Vagina (tissue), 2 donors: ENCODE results near the gene MAPK1. TPM values are rescaled to one million over a fixed set of nuclear protein-coding genes. Genes with fewer than 3 reads are reported as not detected.
A peak's percentile ranks its signal among the peaks of the same experiment; 100 is the strongest.
"Not testable (repeated sequence)": the region's sequence is repeated elsewhere in the genome, so short reads cannot be mapped to it uniquely, and the experiment has no call there.

Experiments
- DNase-seq, 2 donors: peaks; one replicate each; pipeline ENCODE4 v3.0.0-alpha.2; 2017; ENCODE audit errors: extremely low spot score in 2 of 2
- H3K27ac ChIP-seq: fragments of 200-600 bp; sonication (generic); one replicate; pipeline ENCODE4 v1.5.1; 2019
- H3K27me3 ChIP-seq: fragments of 200-600 bp; sonication (generic); one replicate; pipeline ENCODE4 v1.5.1; 2019
- H3K36me3 ChIP-seq, 2 donors: fragments of 200-600 bp; sonication (generic); one replicate each; pipeline ENCODE4 v1.5.1; 2017 to 2019
- H3K4me1 ChIP-seq: fragments of 200-600 bp; sonication (generic); one replicate; pipeline ENCODE4 v1.5.1; 2019
- H3K4me3 ChIP-seq, 2 donors: fragments of 200-600 bp; sonication (generic); 1 replicate in 1 of 2; 2 replicates in 1 of 2; pipeline ENCODE4 v1.5.1; 2016 to 2019
- H3K9me3 ChIP-seq: fragments of 200-600 bp; sonication (generic); one replicate; pipeline ENCODE4 v1.5.1; 2019
- POLR2A ChIP-seq, 2 donors: fragments of 450-650 bp; IDR thresholded peaks; one replicate each; pipeline ENCODE4 v1.6.1; 2017; ENCODE audit warnings: antibody characterized with exemption in 2 of 2, mild to moderate bottlenecking in 2 of 2, moderate library complexity in 2 of 2
- POLR2AphosphoS5 ChIP-seq, 2 donors: sonication (generic); formaldehyde crosslinking; IDR thresholded peaks; one replicate each; pipeline ENCODE4 v1.9.0; 2017; ENCODE audit warnings: antibody characterized with exemption in 2 of 2, mild to moderate bottlenecking in 2 of 2, low read depth in 1 of 2; ENCODE audit not compliant: insufficient read depth in 1 of 2
- intact Hi-C: fragments of 100-400 bp; cut with DNase I; formaldehyde crosslinking; loops from one replicate; pipeline ENCODE4 v1.15.1; 2023
- total RNA-seq: library from RNA; depleted of rRNA; stranded (reverse); fragments of >200 nt; gene quantifications from one replicate; pipeline ENCODE4 v1.2.3, GENCODE V29; 2016
- TF ChIP-seq, protein P1 (sequence below), 3 experiments: fragments of 450-650 bp in 2 of 3; fragments of 200-600 bp in 1 of 3; sonication (generic) in 1 of 3; IDR thresholded peaks; one replicate each; pipeline ENCODE4 v1.5.1; 2017 to 2019; ENCODE audit warnings: antibody characterized with exemption in 3 of 3, mild to moderate bottlenecking in 2 of 3, moderate library complexity in 2 of 3

The MAPK1 gene
- total RNA-seq, 1 donor from 2014 or later: 44.9 TPM

DNA sequence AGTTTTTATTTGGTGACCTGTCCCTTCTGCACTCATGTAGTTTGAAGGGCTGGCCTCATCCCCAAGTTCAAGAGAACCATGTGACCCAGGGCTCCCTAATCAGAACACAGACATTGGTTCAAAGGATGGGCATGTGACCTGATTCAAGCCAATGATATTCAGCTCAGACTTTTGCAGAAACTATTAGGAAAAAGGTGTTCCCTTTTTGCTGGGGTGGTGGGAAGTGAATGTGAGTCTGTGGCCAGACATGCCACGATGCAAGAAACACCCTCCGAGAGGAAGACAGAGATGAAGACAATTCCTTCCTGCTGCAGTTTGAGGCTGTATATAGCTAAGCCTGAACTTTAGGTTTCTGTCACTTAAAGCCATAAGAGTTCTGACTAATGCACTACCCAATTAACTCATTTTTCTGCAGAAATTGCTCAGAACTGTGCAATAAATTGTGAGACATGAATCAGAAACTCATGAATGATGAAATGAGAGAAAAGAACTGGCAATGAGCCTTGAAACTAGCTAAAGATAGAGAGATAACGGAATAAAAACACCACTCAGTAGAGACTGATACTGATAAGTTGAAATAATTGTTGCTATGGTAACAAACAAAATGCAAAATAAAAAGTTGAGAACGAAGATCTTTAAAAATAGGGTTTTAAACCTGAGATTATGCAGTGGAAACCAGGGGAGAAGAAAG lies 9.2 kb upstream of the MAPK1 start:
- Histone ChIP-seq H3K4me1 (no peaks in the 10 kb centered on the region), H3K9me3 (no peaks in the 10 kb centered on the region), H3K27ac (no peak overlapping the region), H3K36me3 (no peaks in the 10 kb centered on the region), H3K4me3 (no peak overlapping the region), H3K27me3 (no peaks in the 10 kb centered on the region)
- no peak for DNase-seq
- intact Hi-C loops: no loop called here
- TF ChIP-seq, protein P1, sequence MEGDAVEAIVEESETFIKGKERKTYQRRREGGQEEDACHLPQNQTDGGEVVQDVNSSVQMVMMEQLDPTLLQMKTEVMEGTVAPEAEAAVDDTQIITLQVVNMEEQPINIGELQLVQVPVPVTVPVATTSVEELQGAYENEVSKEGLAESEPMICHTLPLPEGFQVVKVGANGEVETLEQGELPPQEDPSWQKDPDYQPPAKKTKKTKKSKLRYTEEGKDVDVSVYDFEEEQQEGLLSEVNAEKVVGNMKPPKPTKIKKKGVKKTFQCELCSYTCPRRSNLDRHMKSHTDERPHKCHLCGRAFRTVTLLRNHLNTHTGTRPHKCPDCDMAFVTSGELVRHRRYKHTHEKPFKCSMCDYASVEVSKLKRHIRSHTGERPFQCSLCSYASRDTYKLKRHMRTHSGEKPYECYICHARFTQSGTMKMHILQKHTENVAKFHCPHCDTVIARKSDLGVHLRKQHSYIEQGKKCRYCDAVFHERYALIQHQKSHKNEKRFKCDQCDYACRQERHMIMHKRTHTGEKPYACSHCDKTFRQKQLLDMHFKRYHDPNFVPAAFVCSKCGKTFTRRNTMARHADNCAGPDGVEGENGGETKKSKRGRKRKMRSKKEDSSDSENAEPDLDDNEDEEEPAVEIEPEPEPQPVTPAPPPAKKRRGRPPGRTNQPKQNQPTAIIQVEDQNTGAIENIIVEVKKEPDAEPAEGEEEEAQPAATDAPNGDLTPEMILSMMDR (IDR thresholded peaks at IDR 0.05): no peak
- no peak for TF ChIP-seq POLR2A (IDR thresholded peaks at IDR 0.05)
- TF ChIP-seq POLR2AphosphoS5 (IDR thresholded peaks at IDR 0.05; ENCODE audit: insufficient read depth in 1 of 2, low read depth in 1 of 2): no peak

DNA sequence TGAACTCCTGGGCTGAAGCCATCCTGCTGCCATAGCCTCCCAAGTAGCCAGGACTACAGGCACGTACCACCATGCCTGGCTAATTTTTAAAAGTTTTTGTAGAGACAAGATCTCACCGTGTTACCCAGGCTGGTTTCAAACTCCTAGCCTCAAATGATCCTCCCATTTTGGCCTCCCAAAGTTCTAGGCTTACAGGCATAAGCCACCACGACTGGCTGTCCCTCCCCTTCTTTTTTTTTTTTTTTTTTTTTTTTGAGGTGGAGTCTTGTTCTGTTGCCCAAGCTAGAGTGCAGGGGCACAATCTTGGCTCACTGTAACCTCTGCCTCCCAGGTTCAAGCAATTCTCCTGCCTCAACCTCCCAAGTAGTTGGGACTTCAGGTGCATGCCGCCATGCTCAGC lies 7.5 kb upstream of the MAPK1 start:
- H3K9me3 ChIP-seq, H3K27ac ChIP-seq, DNase-seq, H3K36me3 ChIP-seq, intact Hi-C loops, H3K4me3 ChIP-seq, H3K27me3 ChIP-seq, H3K4me1 ChIP-seq: not testable (repeated sequence)

DNA sequence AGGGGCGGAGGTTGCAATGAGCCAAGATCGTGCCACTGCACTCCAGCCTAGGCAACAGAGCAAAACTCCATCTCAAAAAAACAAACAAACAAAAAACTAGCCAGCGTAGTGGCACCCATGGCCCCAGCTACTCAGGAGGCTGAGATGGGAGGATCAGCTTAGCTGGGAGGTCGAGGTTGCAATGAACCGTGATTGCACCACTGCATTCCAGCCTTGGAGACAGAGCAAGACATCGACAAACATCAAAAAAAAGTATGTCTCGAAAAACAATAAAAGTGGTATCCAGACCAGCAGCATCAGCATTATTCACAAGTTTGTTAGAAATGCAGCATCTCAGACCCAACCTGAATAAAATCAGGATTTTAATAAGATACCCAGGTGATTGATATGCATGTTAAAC lies 6.2 kb upstream of the MAPK1 start:
- H3K4me1 ChIP-seq: no peaks in the 10 kb centered on the region
- DNase-seq: no peak
- H3K27me3 ChIP-seq: no peaks in the 10 kb centered on the region
- intact Hi-C loops: no loop called here
- TF ChIP-seq POLR2A (IDR thresholded peaks at IDR 0.05) (no peak), POLR2AphosphoS5 (IDR thresholded peaks at IDR 0.05; ENCODE audit: insufficient read depth in 1 of 2, low read depth in 1 of 2) (no peak)
- TF ChIP-seq, protein P1 (IDR thresholded peaks at IDR 0.05): no peak
- H3K9me3 ChIP-seq: no peaks in the 10 kb centered on the region
- no peak overlapping the region for H3K27ac ChIP-seq
- no peak overlapping the region for H3K4me3 ChIP-seq
- no peaks in the 10 kb centered on the region for H3K36me3 ChIP-seq

DNA sequence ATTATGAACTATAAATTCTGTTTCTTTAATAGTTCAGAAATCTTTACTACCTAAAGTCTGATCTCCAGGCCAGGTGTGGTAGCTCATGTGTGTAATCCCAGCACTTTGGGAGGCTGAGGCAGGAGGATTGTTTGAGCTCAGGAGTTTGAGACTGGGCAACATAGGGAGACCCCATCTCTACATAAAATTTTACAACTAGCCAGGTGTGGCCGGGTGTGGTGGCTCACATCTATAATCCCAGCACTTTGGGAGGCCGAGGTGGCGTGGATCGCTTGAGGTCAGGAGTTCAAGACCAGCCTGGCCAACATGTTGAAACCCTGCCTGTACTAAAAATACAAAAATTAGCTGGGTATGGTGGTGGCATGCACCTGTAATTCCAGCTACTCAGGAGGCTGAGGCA lies 5.3 kb upstream of the MAPK1 start:
- intact Hi-C loops, H3K4me3 ChIP-seq, H3K27ac ChIP-seq, DNase-seq, H3K9me3 ChIP-seq, H3K36me3 ChIP-seq, H3K27me3 ChIP-seq, H3K4me1 ChIP-seq: not testable (repeated sequence)

DNA sequence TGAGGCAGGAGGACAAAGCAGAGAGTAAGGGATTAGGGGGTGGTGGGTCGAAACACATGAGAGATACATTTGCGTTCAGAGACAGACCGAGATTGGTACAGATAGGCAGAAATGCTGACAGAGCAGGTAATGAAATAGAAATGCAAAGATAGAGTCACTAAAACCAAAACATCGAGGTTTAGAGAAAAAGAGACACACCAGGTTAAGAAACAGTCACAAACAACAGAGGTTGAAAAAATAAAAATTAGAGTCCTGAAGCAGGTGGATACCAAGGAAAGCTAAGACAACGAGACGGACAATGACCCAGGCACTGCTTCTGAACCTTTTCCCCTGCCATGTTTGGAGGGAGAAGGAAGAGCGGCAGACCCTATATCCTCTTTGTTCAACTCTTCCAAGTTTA lies 1.2 kb upstream of the MAPK1 start:
- Histone ChIP-seq H3K27me3 (no peaks in the 10 kb centered on the region), H3K4me1 (peaks cover 28% of the 10 kb centered on the region), H3K9me3 (no peaks in the 10 kb centered on the region), H3K4me3 (no peak overlapping the region), H3K36me3 (no peaks in the 10 kb centered on the region), H3K27ac (no peak overlapping the region)
- TF ChIP-seq, protein P1 (IDR thresholded peaks at IDR 0.05): no peak
- TF ChIP-seq POLR2AphosphoS5 (IDR thresholded peaks at IDR 0.05; ENCODE audit: insufficient read depth in 1 of 2, low read depth in 1 of 2) (no peak), POLR2A (IDR thresholded peaks at IDR 0.05) (no peak)
- intact Hi-C loops: no loop called here
- no peak for DNase-seq

DNA sequence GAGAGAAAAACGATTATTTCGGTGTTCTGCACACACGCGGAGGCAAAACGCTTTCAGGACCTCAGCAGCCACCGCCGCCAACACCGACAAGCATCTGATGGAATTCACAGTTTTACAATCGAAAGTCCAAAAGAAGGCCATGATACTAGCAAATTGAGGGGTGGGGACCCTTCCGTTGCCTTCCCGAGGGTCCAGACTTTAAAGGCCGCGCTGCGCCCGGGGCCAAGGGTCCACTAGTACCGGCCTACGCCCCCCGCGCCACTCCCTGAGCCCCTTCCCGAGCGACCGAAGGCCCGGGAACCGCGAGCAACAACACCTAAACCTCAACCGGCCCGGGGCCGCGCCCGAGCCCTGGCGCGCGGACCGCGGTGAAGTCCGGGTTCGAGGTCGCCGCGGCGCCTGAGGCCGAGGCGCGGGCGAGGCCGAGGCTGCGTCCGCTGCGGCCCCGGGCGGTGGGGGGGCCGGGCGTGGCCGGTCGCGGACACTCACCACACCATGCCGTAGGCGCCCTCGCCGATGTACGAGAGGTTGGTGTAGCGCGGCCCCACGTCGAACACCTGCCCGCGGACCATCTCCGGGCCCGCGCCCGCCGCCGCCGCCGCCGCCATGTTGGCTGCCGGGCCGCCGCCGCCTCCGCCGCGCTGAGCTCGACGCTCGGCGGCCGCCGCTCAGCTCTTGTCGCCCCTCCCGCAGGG lies 465 bp downstream of the MAPK1 start:
- DNase-seq: no peak
- H3K9me3 ChIP-seq: no peaks in the 10 kb centered on the region
- H3K4me1 ChIP-seq: peaks cover 45% of the 10 kb centered on the region
- intact Hi-C loops: no loop called here
- H3K4me3 ChIP-seq: peak overlapping the region; percentile 62 to 99
- H3K27ac ChIP-seq: peak overlapping the region; percentile 79
- no peaks in the 10 kb centered on the region for H3K27me3 ChIP-seq
- no peaks in the 10 kb centered on the region for H3K36me3 ChIP-seq
- TF ChIP-seq POLR2AphosphoS5 (IDR thresholded peaks at IDR 0.05; ENCODE audit: insufficient read depth in 1 of 2, low read depth in 1 of 2): no peak
- TF ChIP-seq, protein P1 (IDR thresholded peaks at IDR 0.05): no peak
- no peak for TF ChIP-seq POLR2A (IDR thresholded peaks at IDR 0.05)
